Heart left ventricle (tissue), 16 donors: ENCODE measurements around the gene RFX7. TPM values are rescaled to one million over a fixed set of nuclear protein-coding genes. Genes with fewer than 3 reads are reported as not detected.

Experiments
- ATAC-seq, 4 donors: fragments of 200-7000 bp; cut with Tn5 transposase; one replicate each; pipeline ENCODE4 v1.9.1; 2020 to 2022; ENCODE audit warnings: moderate library complexity in 4 of 4, mild to moderate bottlenecking in 3 of 4, moderate number of reproducible peaks in 1 of 4
- DNase-seq, 5 donors: peaks; one replicate each; pipeline ENCODE4 v3.0.0-alpha.2; 2020
- H3K27ac ChIP-seq, 12 donors: fragments of 200-600 bp; sonication (generic) in 4 of 12; one replicate each; pipeline versions ENCODE4 v1.5.0 to v1.8.0; 2016 to 2022; ENCODE audit warnings: mild to moderate bottlenecking in 2 of 12
- H3K27me3 ChIP-seq, 9 donors: fragments of 200-600 bp; sonication (generic) in 2 of 9; one replicate each; pipeline versions ENCODE4 v1.5.1 to v1.8.0; 2016 to 2022; ENCODE audit warnings: mild to moderate bottlenecking in 3 of 9
- H3K36me3 ChIP-seq, 9 donors: fragments of 200-600 bp; sonication (generic) in 2 of 9; one replicate each; pipeline versions ENCODE4 v1.5.0 to v1.8.0; 2018 to 2022; ENCODE audit warnings: mild to moderate bottlenecking in 2 of 9
- H3K4me1 ChIP-seq, 12 donors: fragments of 200-600 bp; sonication (generic) in 4 of 12; one replicate each; pipeline versions ENCODE4 v1.5.0 to v1.8.0; 2016 to 2022; ENCODE audit warnings: mild to moderate bottlenecking in 3 of 12
- H3K4me3 ChIP-seq, 12 donors: fragments of 200-600 bp; sonication (generic) in 4 of 12; one replicate each; pipeline versions ENCODE4 v1.5.0 to v1.8.0; 2017 to 2022; ENCODE audit warnings: mild to moderate bottlenecking in 9 of 12, moderate library complexity in 4 of 12
- H3K9me3 ChIP-seq, 12 donors: fragments of 200-600 bp; sonication (generic) in 4 of 12; one replicate each; pipeline versions ENCODE4 v1.5.0 to v1.8.0; 2016 to 2022; ENCODE audit warnings: mild to moderate bottlenecking in 1 of 12
- CTCF ChIP-seq, 12 donors: fragments of 200-600 bp; sonication (generic) in 4 of 12; IDR thresholded peaks; one replicate each; pipeline versions ENCODE4 v1.5.0 to v1.8.0; 2018 to 2022; ENCODE audit warnings: antibody characterized with exemption in 12 of 12, mild to moderate bottlenecking in 5 of 12
- POLR2A ChIP-seq, 2 donors: fragments of 450-650 bp; IDR thresholded peaks; one replicate each; pipeline ENCODE4 v1.6.1; 2017; ENCODE audit warnings: antibody characterized with exemption in 2 of 2, mild to moderate bottlenecking in 2 of 2, moderate library complexity in 2 of 2
- WGBS, 4 donors: extraction: QIAGEN DNeasy Blood & Tissue Kit in 2 of 4; methylation state at CpG; one replicate each; pipeline versions ENCODE4 v1.1.5 to v1.1.7; 2013 to 2018; 5-methylcytosine and 5-hydroxymethylcytosine counted together
- intact Hi-C, 10 donors: fragments of 100-400 bp; cut with DNase I; formaldehyde crosslinking; loops; one replicate each; pipeline versions ENCODE4 v1.11.1 to v1.14.2; 2022
- polyA plus RNA-seq, 2 donors: library from polyadenylated mRNA; stranded (reverse); fragments of 200-250 nt; gene quantifications; one replicate each; pipeline ENCODE4 v1.2.3, GENCODE V29; 2013
- total RNA-seq, 9 donors: library from RNA; depleted of rRNA in 2 of 9; stranded (reverse); fragments of >200 nt in 2 of 9; fragmentation: NEBNext Ultra II Directional in 3 of 9; extraction: Animal tissue kit (Norgen Biotek cat#: 25700) in 3 of 9; gene quantifications; one replicate each; pipeline versions ENCODE4 v1.1.0 to v1.2.4, GENCODE V29; 2016 to 2023
- donor health status: ischemic (EF 13 %, LVEDD 7.1; RV severe dilation, severe dysfunction).
- donor health status: healthy with polysubstance abuse.
- donor health status: DM: no; HTN: yes; CAD: no.
- donor health status: DM: no; HTN: no; CAD: no.
- donor health status: ischemic (EF 25% LVEDD 6.9; RV normal size, moderate dysfunction).
- donor health status: ischemic (EF 25% LVEDD 5.7; RV mildly dilated, moderate dysfunction).
- donor health status: healthy.
- donor health status: DM: yes; HTN: yes; CAD: no.
- donor health status: ischemic (EF 35%, LVEDD 5.7; RV mildly dilated, moderate dysfunction).
- donor health status: nonischemic (EF 11% LVEDD 7.7; RV severe dilation, severe dysfunction).
- donor health status: DM: yes; HTN: yes; CAD: no.
- donor health status: PGD.
- donor health status: ischemic (EF 29% LVEDD 5.4; RV normal size, mild dysfunction).
- donor health status: nonischemic (EF 23%, LVEDD 6.1; RV moderate dilation, normal function).

Gene RFX7
- total and polyA plus RNA-seq, 11 donors = 0.91 to 15.2 (median 7.6) TPM

GRCh38 chr15:56215769-56216168 is 27.9 kb downstream of the RFX7 start:
- no peak overlapping the region for H3K4me3 ChIP-seq
- 61 to 65% (median 65%) methylated on average over 1 of the region's 1 CpG for whole genome bisulfite sequencing, 4 donors
- TF ChIP-seq POLR2A (IDR thresholded peaks at IDR 0.05) = no peak
- TF ChIP-seq CTCF (IDR thresholded peaks at IDR 0.05) = no peak
- H3K36me3 ChIP-seq = no peaks in the 10 kb centered on the region
- ATAC-seq = no peak
- H3K4me1 ChIP-seq = no peaks in the 10 kb centered on the region
- no peak for DNase-seq
- H3K27ac ChIP-seq = no peak overlapping the region
- H3K9me3 ChIP-seq = peaks cover 0 to 36% (median 3%) of the 10 kb centered on the region in 12 donors
- intact Hi-C loops = no loop called here
- no peaks in the 10 kb centered on the region for H3K27me3 ChIP-seq

GRCh38 chr15:56211960-56212550 is 31.6 kb downstream of the RFX7 start:
- WGBS, 4 donors = 96 to 97% (median 97%) methylated on average over 4 of the region's 4 CpGs

GRCh38 chr15:56211064-56211463 is 32.6 kb downstream of the RFX7 start:
- H3K27me3 ChIP-seq = no peaks in the 10 kb centered on the region
- intact Hi-C loops = no loop called here
- ATAC-seq = no peak
- H3K4me1 ChIP-seq = peaks cover 0 to 27% (median 4%) of the 10 kb centered on the region in 12 donors
- no peak for TF ChIP-seq CTCF (IDR thresholded peaks at IDR 0.05)
- TF ChIP-seq POLR2A (IDR thresholded peaks at IDR 0.05) = no peak
- H3K4me3 ChIP-seq = no peak overlapping the region
- peaks cover 0 to 34% (median 5%) of the 10 kb centered on the region in 12 donors for H3K9me3 ChIP-seq
- no peak for DNase-seq
- H3K27ac ChIP-seq = no peak overlapping the region
- H3K36me3 ChIP-seq = no peaks in the 10 kb centered on the region

More at GRCh38 chr15:56211960-56212550, 31.6 kb downstream of the RFX7 start:
- Histone ChIP-seq H3K27ac (no peak overlapping the region), H3K9me3 (peaks cover 0 to 34% (median 5%) of the 10 kb centered on the region in 12 donors), H3K4me1 (peaks cover 0 to 23% (median 4%) of the 10 kb centered on the region in 12 donors), H3K36me3 (no peaks in the 10 kb centered on the region), H3K4me3 (no peak overlapping the region), H3K27me3 (no peaks in the 10 kb centered on the region)
- ATAC-seq (no peak), DNase-seq (no peak)
- intact Hi-C loops = no loop called here
- TF ChIP-seq CTCF (IDR thresholded peaks at IDR 0.05) (no peak), POLR2A (IDR thresholded peaks at IDR 0.05) (no peak)

- Histone ChIP-seq H3K9me3 (peaks cover 0 to 26% (median 5%) of the 10 kb centered on the region in 12 donors), H3K4me1 (peaks cover 0 to 47% (median 15%) of the 10 kb centered on the region in 12 donors), H3K27ac (peak overlapping the region in 1 of 12 donors; percentile 6), H3K27me3 (no peaks in the 10 kb centered on the region), H3K4me3 (no peak overlapping the region), H3K36me3 (no peaks in the 10 kb centered on the region)
- DNase-seq = no peak
- ATAC-seq = no peak
- 55 to 68% (median 63%) methylated on average over 1 of the region's 1 CpG for WGBS, 4 donors
- no peak for TF ChIP-seq POLR2A (IDR thresholded peaks at IDR 0.05)
- no peak for TF ChIP-seq CTCF (IDR thresholded peaks at IDR 0.05)
- intact Hi-C loops = no loop called here
Observed at GRCh38 chr15:56208641-56209155, 35.0 kb downstream of the RFX7 start.
